GM12872 (cell line): ENCODE measurements around the gene CDH4.

Experiments used
- TF ChIP-seq, protein P1 (sequence below): IDR thresholded peaks from 3 replicates; pipeline ENCODE4 v1.5.1; 2011; ENCODE audit warnings: low read depth, mild to moderate bottlenecking, low read length, moderate library complexity; ENCODE audit not compliant: insufficient read depth

CDH4 gene

DNA sequence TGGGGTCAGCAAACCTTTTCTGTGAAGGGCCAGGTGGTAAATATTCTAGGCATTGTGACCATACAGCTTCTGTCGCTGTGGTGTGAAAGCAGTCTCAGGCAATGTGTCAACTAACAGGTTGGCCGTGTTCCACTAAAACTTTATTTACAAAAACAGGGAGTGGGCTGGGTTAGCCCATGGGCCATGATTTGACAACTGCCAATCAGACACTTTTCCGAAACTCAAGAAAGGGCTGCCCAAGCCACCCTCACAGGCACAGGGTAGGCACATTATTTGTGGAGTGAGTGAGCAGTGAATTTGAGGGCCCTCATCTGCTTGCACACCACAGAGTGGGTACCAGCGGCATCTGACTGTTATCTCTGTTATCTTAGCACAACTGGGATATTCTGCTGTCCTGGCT lies 523.4 kb downstream of the CDH4 start:
- TF ChIP-seq, protein P1, sequence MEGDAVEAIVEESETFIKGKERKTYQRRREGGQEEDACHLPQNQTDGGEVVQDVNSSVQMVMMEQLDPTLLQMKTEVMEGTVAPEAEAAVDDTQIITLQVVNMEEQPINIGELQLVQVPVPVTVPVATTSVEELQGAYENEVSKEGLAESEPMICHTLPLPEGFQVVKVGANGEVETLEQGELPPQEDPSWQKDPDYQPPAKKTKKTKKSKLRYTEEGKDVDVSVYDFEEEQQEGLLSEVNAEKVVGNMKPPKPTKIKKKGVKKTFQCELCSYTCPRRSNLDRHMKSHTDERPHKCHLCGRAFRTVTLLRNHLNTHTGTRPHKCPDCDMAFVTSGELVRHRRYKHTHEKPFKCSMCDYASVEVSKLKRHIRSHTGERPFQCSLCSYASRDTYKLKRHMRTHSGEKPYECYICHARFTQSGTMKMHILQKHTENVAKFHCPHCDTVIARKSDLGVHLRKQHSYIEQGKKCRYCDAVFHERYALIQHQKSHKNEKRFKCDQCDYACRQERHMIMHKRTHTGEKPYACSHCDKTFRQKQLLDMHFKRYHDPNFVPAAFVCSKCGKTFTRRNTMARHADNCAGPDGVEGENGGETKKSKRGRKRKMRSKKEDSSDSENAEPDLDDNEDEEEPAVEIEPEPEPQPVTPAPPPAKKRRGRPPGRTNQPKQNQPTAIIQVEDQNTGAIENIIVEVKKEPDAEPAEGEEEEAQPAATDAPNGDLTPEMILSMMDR = no peak

DNA sequence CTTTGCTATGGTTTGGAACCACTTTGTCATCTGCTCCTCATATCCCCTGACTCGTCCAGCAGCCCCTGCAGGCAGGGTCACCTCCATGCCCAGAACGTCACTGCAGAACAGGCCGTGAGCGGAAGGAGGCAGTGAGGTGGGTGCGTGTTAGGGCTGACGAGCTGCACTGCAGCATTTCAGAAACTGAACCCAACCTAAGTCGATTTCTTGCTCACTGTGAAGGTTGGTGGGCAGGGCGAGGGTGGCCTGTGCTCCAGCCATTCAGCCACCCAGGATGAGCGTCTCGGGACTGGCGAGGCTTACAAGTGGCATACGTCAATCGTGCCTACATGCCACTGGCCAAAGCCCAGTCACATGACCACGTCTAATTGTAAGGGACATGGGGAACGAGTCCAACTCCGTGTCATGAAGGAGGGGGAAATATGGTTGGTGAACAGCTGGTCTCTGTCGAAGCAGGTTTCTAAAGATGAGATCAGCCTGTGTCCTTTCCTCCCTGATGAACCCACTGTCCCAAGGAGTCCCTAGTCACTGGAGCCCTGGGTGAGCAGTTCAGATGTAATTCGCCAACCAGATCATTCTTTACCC lies 524.5 kb downstream of the CDH4 start:
- TF ChIP-seq, protein P1 = no peak

DNA sequence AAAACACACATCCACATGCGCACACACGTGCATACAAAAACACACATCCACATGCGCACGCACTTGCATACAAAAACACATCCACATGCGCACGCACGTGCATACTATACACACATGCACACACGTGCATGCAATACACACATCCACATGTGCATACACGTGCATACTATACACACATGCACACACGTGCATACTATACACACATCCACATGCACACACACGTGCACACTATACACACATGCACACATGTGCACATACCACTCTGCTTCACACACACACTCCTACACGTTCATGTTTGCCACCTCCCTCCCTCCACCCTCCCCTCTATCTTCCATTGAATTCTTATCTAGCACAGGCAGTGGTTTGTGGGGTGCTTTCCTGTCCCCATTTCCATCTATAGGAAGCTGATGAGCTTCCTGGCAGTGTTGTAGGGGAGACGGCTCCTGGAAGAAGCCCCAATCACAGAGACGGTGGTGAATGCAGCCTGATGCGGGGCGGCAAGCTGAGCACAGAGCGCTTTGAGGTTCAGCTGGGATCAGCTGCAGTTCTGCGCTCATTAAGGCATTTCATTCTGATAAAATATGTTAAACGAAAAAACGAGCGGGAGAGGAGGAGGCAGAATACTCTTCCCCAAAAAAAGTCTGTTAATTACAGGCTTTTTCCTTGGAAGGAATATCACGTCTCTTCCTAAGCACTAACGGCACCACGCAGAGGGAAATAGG lies 525.9 kb downstream of the CDH4 start:
- TF ChIP-seq, protein P1 = no peak

DNA sequence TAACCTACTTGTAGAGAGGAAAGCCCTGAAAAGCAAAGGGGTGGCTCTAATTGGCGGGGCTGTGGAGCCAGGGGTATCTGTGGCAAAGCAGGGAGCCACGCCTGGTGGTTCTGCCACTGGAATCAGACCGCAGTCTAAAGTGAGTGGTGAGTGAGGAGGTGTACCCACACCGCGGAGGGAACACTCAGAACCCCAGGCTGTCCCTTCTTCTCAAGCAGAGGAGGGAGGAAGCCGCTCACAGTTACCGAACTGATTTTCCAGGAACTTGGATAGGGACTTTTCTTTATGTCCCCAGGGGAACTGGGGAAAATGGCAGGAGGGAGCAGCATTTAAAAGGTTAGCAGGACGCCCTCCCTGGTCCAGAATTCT lies 526.4 kb downstream of the CDH4 start:
- TF ChIP-seq, protein P1 = no peak

DNA sequence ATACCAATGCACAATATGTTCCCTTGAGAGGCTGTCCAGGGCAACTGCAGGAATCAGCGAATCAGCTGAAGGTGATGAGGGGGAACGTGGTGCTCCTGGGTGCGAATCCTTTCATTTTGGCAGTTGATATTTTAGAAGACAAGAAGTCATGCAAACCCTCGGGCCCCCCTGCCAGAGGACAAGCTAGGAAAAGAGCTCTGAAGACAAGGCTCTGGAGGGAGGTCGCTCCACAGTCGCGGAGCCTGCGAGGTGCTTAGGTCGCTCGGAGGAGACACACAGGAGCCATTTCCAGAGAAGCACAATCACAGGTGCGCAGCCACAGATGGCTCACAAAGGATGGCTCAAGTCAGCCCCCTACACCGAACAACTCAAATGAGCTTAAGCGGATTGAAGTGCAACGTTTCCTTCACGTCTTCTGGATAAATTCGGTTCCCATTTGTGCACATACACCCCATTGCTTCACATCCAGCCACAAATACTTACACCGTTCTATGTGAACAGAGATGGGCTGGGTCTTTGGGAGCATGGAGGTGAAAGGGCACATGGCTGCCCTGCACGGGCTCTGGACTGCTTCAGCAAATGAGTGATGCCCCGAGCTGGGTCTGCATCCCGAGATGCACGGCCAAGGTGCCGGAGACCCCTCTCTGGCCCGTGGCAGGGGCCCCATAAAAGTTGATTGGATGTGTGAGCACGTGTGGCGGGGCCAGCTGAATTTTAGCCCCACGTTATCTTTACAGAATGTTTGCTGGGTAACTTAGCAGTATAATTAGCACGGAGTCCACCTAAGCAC lies 527.3 kb downstream of the CDH4 start:
- TF ChIP-seq, protein P1 = no peak

DNA sequence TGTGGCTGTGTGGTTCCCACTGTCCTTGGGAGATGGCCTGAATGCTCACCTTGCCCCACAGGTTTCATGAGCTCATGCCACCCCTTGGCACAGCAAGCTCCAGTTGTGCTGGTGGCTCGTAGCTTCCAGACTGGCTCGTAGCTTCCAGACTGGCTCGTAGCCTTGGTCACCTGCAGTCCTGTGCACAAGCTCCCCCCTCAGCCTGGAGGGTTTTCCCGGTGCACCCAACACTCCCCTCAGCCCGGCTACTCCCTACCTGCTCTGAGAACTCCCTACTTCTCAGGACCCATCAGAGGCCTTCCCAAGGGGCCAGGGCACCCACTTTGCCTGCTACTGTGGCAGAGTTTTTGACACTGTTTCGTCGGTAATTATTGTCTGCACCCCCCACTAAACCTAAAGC lies 528.0 kb downstream of the CDH4 start:
- TF ChIP-seq, protein P1 = no peak

DNA sequence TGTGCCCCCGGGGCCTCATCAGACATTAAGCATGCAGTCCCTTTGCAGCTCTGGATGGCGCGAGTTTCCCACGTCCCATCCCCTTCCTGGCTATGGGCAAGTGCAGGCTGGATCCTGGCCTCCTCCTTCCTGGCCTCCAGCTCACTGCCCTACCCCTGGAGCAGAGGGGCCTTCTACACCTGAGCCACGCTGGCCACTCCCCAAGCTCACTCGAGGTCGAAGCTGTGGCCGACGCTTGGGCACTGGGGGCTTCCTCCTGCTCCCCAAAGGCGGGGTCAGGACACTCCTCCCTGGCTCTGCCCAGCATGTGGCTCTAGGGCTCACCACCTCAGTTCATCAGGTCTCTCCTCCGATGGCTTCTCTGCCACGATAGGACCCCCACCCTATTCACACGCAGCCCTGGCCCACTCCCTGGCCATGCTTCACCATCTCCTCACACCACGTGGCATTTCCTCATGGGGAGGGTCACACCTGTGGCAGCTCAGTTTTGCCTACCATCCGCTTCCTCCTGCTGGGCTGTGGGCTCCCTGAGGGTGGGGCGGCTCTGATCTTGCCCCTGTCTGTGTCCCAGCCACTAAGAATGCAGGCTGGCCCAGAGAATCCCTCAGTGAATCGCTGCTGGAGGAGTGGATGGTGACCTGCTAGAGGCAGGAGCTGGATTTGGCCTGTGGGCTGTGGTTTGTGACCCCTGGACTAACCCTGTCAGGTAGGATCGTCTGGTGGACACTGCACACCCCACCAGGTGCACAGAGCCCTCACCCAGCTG lies 532.9 kb downstream of the CDH4 start:
- TF ChIP-seq, protein P1 = no peak
